ENCODE results near the gene PRM3.

DNA sequence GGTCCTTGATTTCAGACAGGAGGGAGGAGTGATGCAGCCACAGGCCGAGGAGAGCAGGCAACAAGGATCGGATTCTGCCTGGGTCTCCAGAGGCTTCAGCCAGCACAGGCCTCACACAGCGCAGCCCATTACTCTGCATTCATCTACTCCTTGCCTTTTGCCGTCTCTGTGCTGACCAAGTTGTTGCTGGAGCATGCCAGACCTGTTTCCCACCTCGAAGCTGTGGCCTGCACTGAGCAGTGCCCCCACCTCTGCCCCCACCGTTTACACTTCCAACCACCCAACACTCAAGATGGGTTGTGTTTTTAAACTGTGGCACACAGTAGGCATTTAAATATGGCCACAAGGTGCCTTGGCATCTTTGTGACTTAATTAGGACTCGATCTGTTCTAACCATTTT, 1.5 kb upstream of the PRM3 start:
- TF ChIP-seq CTCF (IDR thresholded peaks at IDR 0.05; ENCODE audit: low read depth, low read length): no peak
- no peak for TF ChIP-seq POLR2A (IDR thresholded peaks at IDR 0.05; ENCODE audit: extremely low read depth, insufficient read length)
